DMS79 treated with DMSO at 0.1 percent for 48 hours (cell line): ENCODE measurements around the gene CUZD1.

ENCODE experiments used
- DNase-seq: peaks from one replicate; lab custom pipeline; 2025; lab: John Stamatoyannopoulos, UW

Gene CUZD1

DNA sequence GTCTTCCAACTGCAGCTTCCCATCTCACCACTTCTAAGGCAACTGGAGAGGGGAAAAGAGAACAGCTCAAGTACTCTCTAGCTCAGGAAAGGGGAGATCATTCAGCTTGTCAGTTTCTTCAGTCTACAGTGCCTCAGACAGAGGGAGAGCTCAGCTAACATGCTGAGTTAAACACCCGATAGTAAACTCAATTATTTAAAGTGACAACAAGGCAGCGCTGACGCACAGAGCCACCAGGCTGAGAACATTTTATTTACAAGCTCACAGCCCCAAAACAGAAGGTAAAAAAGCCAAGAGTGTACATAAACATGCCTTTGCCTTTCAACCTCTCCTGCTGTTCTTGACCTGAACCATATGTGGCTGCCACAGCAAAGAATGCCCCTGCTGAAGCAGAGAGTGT lies 10.1 kb upstream of the CUZD1 start:
- DNase-seq, result no peak

DNA sequence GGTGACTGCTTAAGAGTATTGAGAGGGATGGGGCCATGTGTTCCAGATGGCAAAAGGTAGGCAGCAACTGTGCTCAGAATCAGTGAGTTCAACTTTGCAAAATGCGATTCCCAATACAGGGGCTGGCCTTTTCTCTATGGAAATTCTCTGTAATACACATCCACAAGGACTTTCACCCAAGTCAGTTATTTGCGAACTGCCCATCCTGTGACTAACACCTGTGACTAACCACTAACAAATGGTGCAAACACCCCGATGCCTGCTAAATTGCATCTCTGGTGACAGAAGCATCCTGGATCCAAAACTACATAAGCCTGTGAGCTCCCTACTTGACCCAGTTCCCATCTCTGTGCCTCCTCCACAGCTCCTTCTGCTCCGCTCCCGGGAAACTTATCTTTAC lies 9.0 kb upstream of the CUZD1 start:
- no peak for DNase-seq

DNA sequence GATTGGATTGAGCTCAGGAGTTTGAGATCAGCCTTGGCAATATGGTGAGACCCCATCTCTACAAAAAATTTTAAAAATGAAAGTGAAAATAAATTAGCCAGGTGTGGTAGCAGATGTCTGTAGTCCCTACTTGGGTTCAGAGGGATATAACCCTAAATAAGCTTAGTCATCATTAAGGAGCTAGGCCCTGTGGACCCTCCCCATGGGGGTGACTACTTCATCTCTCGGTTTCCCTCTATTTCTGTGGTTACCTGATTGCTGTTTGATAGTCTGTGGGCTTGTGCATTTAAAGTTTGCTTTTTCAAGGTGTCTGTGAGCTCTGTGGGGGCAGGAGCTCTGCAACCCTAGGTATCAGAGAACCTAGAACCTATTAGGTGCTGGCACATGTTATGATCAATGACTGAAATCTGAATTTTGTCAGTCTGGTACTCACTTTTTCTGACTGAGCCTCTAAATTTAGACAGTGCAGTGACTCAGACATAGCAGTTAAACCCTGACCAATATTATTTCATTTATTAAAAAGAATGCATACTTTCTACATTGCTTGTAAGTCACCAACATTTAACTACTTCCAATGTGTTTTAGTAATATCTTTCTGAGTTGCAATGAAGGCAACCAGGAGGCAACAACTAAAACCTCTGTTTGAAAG lies 8.1 kb upstream of the CUZD1 start:
- DNase-seq, result no peak

DNA sequence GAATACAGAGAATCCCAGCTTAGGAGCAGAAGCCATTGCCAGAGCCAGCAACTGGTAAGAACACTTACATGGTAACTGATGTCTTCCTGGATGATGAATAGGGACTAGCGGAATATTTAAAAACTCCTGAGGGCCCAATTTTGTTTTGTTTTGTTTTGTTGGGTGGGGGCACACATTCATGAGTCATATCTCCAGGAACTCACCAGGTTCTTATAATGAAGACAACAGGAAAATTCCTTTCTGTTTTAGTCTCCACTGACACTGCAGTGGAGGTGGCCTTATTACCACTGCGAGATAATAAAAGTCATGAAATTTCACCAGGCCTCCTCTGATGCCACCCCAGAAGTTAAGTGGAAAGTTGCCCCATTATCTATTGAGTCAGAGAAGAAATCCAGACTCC lies 6.6 kb upstream of the CUZD1 start:
- DNase-seq, result no peak

DNA sequence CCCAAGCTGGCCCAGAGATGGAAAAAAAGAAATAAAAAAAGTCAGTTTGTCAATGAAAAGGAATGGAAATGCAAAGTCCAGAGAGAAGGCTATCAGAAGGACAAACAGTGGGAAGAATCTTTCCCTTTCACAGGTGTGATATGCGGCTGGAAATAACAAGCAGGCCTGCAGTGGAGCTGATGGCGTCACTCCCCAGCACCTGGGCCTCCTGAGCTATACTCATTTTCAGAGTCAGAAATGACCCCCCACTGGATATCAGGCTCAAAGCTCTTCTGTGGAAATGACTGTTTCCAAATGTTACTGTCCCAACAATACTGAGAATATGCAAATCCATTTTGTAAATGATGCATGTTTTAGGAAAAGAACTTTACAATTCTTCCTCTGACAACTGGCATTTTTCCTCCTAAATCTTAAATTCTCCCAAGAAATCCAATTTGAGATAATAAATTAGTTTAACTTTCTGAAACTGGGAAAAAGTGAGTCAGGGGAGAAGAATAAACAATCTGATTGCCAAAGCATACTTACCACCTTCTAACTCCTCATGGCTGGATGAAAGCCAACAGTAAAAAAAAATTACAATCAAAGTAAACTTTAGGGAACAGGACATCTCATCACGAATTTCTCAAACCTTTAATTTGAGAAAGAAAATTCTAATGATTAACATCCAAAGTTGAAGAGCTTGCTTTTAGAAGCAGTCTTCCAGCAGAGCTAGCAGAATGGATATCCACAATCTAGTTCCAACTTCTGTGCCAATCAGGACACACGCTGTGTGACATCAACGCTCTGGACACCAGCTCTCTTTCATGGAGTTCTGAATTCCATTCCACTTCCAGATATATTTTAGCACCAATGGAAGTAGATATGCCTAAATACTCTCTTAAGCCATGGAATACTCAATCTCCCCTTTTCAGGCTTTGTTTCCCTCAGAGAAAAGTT lies 5.3 kb upstream of the CUZD1 start:
- no peak for DNase-seq

DNA sequence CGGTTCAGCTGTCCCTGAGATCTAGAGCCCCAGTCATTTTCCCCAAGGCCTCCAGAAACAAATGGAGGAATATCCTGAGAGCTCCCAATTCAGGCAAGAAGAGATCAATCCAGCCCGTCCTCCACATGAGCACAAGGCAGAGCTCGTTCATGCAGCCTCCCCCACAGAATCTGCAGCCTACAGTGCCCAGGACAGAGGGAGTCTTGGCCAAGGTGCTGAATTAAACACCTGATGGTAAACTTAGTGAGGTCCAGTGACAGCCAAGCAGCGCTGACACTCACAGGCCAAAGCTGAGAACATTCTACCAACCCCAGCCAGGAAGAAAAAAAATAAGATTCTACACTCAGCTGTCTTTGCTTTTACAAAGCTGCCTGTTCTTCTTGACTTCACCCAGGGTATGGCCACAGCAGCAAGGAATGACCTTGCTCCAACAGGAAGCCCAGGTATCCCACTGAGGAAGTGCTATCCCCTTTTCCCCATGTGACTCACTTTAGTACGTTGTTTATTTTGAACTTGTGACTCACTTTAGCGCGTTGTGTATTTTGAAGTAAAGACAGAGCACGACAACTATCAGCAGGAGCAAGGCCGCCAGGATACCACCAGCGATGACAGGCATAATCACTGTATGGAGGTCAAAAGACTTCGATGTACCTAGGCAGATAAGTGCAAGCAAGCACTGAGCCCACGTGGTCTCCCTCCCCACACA lies 4.4 kb upstream of the CUZD1 start:
- no peak for DNase-seq

DNA sequence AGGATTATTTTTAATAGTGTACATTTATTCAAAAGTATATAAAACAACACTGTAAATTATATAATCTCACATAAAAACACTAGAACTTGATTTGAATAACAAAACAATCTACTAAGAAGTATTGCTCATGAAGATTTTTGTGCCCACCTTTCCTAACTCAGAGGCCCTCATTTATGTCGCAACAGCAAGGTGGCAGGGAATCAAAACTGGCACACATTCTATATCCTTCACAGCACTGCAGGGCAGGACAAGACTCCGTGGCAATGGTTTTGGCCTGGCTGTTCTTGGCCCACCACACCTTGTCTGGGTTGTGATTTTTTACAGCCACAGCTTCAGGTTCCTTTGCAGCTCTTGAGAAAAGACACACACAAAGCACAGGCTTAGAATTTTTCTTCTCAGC lies 3.4 kb upstream of the CUZD1 start:
- DNase-seq, result no peak

DNA sequence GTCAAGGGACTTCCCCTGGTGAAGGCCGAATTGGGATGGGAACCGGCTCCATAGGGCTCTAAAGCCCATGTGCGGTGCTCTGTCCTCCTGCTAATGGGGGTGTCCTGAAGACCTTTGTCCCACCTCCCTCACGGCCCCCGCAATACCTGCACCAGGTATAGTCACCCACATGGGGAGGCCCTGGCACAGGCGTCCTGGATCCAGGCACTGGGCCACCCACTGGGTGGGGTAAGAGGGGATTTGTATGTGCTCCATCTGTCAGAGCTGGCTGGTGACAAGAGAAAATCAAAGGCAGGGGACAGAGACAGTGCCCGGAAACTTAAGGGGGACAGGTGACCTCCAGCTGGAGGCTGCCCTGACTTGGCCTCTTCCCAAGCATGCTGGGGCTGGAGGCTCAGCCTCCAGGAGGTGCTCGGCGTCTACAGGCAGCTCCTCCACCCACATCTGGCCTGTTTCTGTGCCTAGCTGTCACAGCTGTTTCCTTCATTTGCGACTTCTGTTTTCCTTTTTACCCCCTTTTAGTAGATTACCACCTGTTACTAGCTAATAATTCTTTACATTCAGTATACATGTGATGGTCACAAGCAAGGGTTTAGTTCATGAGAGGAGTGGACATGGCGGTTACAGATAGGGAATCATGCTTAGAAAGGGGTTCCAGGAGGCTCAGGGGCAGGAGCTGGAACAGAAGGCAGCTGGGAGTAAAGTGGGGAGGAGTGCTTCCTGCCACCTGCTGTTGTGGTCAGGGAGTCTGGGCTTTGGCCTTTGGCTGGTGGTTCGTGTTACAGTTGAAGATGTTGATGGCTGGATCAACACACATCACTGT lies 2.3 kb upstream of the CUZD1 start:
- peak; percentile 68 for DNase-seq

DNA sequence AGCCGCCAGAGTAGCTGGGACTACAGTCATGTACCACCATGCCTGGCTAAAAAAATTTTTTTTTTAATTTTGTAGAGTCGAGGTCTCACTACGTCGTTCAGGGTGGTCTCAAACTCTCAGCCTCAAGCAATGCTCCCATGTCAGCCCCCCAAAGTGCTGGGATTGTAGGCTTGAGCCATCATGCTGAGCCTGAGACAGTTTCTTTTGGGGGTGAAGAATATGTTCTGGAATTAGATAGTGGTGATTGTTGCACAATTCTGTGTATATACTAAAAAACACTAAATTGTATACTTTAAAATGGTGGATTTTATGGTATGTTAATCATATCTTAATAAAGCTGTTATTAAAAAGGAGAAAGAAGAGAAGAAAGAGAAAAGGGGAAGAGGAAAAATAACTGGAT lies 1.5 kb downstream of the CUZD1 start:
- no peak for DNase-seq

DNA sequence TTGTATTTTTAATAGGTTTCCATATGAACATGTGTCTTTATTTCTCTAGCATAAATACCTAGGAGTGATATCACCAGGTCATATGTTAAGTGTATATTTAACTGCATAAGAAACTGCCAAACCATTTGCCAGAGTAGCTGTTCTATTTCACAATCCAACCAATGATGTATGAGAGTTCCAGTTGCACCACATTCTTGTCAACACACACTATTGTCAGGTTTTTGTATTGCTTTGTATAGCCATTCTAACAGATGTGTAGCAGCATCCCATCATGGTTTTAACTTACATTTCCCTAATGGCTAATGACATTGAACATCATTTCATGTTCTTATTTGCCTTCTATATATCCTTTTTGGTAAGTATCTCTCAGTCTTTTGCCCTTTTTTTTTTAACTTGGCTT lies 4.1 kb downstream of the CUZD1 start:
- no peak for DNase-seq

DNA sequence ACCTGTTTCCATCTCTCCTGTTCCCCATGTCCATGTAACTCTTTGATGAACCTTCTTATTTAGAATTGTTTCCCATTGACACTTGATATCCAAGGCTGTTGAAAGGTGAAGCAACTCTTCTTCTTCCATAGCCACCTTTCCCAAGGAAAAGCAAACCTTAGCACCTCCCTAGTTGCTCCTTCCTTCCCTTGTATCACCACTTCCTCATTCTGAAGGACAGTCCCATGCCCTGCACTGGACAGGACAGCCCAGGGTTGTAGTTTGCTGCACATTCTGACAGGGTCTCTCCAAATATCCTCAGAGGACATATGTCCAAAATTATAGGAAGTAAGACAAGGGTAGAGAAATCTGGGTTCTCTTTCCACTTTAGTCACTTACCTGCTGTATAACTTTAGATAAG lies 6.2 kb downstream of the CUZD1 start:
- no peak for DNase-seq

DNA sequence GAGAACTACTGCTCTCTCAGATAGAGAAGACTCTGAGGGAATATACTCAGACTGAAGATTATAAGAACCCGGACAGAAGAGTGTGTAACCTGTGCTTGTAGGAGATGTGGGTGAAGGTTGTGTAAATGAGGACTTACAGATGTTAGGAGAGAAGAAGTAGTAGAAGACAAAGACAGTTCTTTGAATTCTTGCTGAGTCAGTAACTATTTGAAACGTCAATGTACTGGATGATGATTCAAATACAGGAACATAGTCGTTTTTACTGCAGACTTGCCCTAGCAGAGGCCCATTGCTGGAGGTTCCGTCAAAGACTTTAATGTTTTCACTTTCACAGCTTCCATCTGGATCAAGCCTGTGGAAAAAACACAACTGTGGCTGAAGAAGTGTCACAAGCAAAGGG lies 6.8 kb downstream of the CUZD1 start:
- DNase-seq, result no peak

DNA sequence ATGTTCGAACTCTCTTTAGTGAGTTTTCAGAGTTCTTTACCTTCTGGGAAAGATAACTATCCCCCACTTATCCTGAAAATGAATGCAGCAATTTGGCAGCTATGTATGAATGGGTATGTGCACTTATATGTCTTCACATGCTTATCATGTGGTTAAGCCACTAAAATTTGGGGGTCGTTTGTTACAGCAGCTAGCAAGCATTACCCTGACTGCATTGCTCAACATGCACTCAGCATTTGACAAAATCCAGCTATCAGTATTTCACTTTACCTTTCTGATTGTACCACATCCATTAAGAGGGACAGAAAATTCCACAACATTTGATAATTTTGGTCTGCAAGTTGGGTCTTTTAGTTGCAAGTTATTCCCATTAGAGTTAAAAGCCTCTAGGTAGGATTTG lies 9.7 kb downstream of the CUZD1 start:
- DNase-seq, result no peak

DNA sequence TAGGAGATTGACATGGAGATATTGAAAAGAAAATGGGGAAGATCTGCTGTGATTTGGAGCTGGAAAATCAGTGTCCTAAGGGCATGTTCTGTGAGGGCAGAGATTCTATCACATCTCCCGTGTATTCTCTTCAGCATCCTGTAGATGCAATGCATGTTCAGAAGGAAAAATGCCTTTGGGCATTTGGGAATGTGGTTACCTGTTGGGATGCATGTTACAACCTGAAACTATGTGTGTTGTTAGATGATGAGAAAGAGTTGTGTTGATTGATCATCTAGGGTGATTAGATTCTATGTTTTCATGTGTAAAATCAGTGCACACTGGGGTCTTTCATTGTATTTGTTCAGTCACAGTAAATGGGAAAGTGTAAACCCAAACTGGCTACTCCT lies 14.7 kb downstream of the CUZD1 start:
- no peak for DNase-seq

DNA sequence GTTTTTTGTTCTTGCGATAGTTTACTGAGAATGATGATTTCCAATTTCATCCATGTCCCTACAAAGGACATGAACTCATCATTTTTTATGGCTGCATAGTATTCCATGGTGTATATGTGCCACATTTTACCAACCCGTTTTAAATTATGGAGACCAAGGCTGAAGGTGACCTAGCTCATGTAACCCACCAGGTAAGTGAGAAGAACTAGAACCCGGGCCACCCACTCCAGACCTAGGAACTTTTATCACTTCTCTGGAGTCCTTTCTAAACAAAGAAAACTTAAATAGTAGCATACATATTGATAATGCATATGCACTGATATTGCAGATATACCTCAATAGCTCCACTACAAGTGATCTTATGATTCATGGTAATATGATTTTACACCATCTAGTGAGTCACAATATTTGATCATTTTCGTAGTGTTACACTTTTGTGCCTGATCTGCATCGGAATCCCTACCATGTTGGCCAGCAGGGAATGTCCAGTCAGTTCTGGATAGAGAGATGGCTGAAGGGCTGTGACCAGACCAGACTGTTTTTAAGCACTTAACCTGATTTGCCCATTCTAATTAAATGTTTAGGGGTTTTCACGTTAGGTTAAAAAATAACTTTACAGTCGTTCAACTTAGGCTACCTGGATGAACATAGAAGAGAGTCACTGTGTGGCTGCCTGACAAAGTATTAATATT lies 15.2 kb downstream of the CUZD1 start:
- DNase-seq, result no peak

DNA sequence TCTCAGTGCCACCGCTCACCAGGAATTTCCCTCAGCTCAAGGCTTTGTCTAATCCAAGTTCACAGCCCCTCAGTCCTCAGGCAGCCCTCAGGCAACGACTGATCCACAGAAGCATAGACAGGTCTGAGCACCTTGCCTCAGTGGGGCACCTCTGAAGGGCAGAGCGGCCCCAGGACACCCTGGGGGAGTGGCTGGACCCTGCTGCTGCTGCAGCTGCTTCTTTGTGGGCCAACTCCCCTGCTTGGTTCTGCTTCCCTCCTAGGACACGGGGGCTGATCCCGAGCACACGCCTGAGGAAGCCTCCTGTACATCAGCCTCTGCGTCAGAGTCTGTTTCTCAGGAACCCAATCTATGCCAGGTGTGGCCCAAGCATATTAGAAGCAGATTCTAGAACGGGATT lies 16.2 kb downstream of the CUZD1 start:
- DNase-seq, result no peak

DNA sequence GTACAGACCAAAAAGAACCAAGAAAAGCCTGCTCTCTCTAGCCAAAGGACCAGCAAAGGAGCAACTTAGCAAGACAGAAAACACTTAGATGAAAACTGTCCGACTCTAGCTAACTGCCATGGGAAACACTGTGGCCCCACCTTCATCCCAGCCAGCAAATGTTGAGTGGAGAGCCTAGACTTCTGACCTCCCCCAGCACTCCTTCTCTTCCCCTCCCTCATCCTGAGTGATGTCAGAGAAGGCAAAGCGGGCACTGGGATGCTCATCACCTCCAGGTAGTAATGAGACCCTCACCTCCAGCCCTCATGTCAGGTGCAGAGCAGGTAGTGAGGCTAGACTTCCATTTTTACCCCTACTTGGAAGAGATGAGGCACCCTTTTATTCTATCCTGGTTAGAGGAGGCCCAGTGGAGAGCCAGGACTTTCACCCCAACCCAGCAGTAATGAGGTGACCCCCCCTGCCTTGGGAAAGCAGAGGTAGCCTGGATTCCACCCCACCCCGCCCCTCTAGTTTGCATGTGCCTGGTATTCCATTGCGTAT lies 16.9 kb downstream of the CUZD1 start:
- no peak for DNase-seq

DNA sequence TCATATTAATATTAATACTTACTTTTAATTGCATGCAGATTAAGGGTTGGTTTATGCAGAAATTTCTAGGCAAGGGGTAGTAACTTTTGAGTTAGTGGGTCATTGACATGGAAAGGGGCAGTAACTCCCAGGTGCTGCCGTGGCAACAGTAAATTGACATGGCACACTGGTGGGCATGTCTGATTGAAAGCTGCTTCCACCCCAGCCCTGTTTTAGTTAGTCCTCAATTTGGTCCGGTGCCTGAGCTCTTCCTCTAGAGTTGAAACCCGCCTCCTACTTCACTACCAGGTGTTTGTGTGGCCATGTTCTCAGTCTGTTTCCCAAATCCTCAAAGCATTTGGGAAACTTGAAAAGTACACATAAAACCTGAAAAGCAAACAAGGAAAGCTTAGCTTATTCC lies 18.4 kb downstream of the CUZD1 start:
- no peak for DNase-seq

DNA sequence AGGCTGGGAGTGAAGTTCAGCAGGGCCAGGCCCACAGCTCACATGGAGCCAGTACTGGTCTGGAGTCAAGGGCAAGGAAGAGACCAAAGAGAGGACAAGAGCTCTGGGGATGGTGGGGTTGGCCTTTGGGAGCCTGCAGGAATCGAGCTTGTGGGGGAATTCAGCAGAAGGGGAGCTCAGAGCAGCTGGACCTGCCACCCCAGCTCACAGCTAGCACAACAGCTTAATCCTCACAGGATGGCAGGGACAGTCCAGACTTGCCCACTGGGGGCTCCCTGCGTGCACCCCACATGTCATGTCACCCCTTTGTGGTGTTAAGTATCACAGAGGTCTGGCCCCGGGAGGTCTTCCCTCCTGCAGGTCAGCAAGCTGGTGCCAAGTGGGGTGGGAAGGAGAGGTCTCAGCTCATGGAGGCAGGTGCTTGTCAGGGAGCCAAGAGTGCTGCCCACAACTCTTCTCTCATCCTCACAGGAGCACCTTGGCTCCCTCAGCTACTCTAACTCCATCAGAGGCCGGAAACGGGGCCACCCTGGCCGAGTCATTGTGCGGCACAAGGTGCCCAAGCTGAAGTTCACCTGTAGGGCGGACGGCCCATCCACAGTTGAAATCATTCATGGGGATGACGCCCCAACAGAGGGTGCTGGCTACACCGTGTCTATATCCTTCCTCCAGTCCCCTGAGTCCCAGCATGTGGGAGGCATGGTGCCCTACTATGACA lies 22.5 kb downstream of the CUZD1 start:
- no peak for DNase-seq

DNA sequence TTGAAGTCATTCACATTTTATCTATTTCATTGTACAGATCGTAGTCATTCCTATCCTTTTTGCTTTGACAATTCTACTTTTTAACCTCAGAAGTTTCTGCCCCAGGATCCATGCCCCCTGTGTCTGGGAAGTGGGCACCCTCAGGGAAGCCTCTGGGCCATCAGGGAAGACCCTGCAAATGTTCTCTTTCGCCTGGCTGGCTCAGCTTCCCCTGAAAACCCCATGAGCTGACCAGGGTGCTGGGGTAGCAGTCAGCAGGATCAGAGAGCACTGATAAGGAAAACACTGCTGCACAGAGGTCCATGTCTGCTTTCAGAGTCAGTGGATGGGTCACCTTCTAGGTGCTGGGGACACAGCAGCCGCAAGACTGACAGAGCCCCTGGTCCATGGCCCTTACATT lies 23.8 kb downstream of the CUZD1 start:
- no peak for DNase-seq

DNA sequence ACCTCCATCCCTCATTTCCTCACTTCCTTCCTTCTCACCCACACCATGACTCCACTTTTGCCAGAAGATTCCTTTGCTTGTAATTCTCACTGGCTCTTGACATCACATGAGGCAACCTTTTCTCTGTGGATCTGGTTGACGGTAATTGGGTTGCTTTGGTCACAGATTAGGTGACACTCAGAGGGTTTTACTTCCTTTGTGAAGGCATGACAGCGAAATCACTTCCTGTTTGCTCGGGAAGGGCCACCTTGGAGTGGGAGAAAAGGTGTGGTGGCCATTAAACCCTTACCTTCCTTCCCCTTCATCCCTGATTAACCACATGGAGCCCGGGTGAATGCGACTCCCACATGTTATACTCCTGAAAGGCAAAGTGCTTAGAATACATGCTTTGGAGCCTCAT lies 30.2 kb downstream of the CUZD1 start:
- no peak for DNase-seq
